ENCODE results near the gene DYRK2.

- TF ChIP-seq MAX (IDR thresholded peaks at IDR 0.05) (no peak), TAF1 (IDR thresholded peaks at IDR 0.05; ENCODE audit: low read depth) (no peak), NFIC (IDR thresholded peaks at IDR 0.05) (no peak), REST (IDR thresholded peaks at IDR 0.05; ENCODE audit: low read depth) (no peak), CREB1 (IDR thresholded peaks at IDR 0.05; ENCODE audit: low read depth) (no peak), USF1 (IDR thresholded peaks at IDR 0.05) (no peak), TEAD4 (IDR thresholded peaks at IDR 0.05) (no peak), CEBPB (IDR thresholded peaks at IDR 0.05) (no peak), YY1 (IDR thresholded peaks at IDR 0.05; ENCODE audit: low read depth) (no peak)
Observed at GRCh38 chr12:67667276-67668073, 18.9 kb downstream of the DYRK2 start.

All from Ishikawa (cell line).